Osteocyte (in vitro differentiated cells): ENCODE results near the gene PPP1R36. TPM values are rescaled to one million over a fixed set of nuclear protein-coding genes. Genes with fewer than 3 reads are reported as not detected.
"Not testable (repeated sequence)": the region's sequence is repeated elsewhere in the genome, so short reads cannot be mapped to it uniquely, and the experiment has no call there.

ENCODE experiments used
- DNase-seq: peaks from one replicate; pipeline ENCODE4 v3.0.0; 2021; ENCODE audit warnings: mixed read lengths; ENCODE audit not compliant: unreplicated experiment; ENCODE audit errors: extremely low spot score
- H3K27ac Mint-ChIP-seq: one replicate; pipeline ENCODE4 v1.8.0; 2021; ENCODE audit warnings: mild to moderate bottlenecking, mixed read lengths; ENCODE audit not compliant: unreplicated experiment
- H3K27me3 Mint-ChIP-seq: one replicate; pipeline ENCODE4 v1.8.0; 2021; ENCODE audit warnings: mixed read lengths; ENCODE audit not compliant: unreplicated experiment
- H3K36me3 Mint-ChIP-seq: one replicate; pipeline ENCODE4 v1.8.0; 2021; ENCODE audit warnings: mixed read lengths; ENCODE audit not compliant: unreplicated experiment
- H3K4me1 Mint-ChIP-seq: one replicate; pipeline ENCODE4 v1.8.0; 2021; ENCODE audit warnings: mixed read lengths; ENCODE audit not compliant: unreplicated experiment
- H3K4me3 Mint-ChIP-seq: one replicate; pipeline ENCODE4 v1.8.0; 2021; ENCODE audit warnings: mild to moderate bottlenecking, moderate library complexity, mixed read lengths; ENCODE audit not compliant: unreplicated experiment
- H3K9me3 Mint-ChIP-seq: one replicate; pipeline ENCODE4 v1.8.0; 2021; ENCODE audit warnings: mixed read lengths; ENCODE audit not compliant: unreplicated experiment
- CTCF ChIP-seq: fragments of 200-600 bp; sonication (generic); IDR thresholded peaks from 2 replicates; pipeline ENCODE4 v1.5.0; 2021; ENCODE audit warnings: antibody characterized with exemption, mild to moderate bottlenecking, moderate library complexity
- total RNA-seq: library from RNA; stranded (reverse); gene quantifications from 2 replicates; pipeline ENCODE4 v1.2.1, GENCODE V29; 2021

PPP1R36 gene
- total RNA-seq, 1 donor from 2014 or later = 1.3 TPM

DNA sequence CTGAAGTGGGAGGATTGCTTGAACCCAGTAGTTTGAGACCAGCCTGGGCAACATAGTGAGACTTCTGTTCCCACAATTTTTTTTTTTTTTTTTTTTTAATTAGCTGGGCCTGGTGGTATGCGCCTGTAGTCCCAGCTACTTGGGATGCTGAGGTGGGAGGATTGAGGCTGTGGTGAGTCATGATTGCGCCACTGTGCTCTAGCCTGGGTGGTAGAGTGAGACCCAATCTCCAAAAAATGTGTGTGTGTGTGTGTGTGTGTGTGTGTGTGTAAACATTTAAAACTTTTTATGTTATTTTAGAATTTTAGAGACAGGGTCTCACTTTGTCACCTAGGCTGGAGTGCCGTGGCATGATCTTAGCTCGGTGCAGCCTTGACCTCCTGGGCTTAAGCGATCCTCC, 6.8 kb downstream of the PPP1R36 start:
- H3K27ac Mint-ChIP-seq = no peak overlapping the region
- no peaks in the 10 kb centered on the region for H3K4me1 Mint-ChIP-seq
- no peak for DNase-seq
- no peak overlapping the region for H3K4me3 Mint-ChIP-seq
- H3K36me3 Mint-ChIP-seq = no peaks in the 10 kb centered on the region
- no peaks in the 10 kb centered on the region for H3K9me3 Mint-ChIP-seq
- TF ChIP-seq CTCF = no peak
- peaks cover 4% of the 10 kb centered on the region for H3K27me3 Mint-ChIP-seq

DNA sequence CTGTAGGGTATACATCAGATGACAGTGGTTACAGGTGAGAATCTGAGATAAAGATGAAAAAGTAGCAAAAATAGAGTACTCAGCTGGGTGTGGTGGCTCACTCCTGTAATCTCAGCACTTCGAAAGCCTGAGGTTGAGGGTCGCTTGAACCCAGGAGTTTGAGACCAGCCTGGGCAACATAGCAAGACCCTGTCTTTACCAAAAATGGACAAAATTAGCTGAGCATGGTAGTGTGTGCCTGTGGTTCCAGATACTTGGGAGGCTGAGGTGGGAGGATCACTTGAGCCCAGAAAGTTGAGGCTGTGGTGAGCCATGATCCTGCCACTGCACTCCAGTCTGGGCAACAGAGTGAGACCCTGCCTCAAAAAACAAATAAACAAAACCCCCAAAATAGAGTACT, 8.5 kb downstream of the PPP1R36 start:
- not testable (repeated sequence) for H3K27me3 Mint-ChIP-seq, H3K9me3 Mint-ChIP-seq, H3K4me3 Mint-ChIP-seq, DNase-seq, H3K27ac Mint-ChIP-seq, H3K4me1 Mint-ChIP-seq, H3K36me3 Mint-ChIP-seq

DNA sequence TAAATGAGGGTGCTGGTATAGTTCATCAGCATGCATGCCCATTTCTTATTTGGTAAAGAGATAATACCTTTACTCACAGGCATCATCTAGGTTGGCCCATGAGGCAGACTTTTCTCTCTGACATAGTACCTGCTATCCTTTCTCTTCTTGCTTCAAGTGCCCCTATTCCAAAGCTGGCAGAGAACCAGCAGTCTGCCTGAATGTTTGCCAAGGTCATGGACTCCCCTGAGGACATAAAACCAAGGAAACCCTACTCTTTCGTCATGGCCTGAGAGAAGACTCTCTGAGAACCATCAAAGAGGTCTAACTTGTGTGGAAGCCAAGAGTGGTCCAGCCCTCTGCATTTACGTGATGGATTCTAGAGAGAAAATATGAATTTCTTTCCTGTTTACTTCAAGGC, 11.9 kb downstream of the PPP1R36 start:
- no peaks in the 10 kb centered on the region for H3K9me3 Mint-ChIP-seq
- no peak overlapping the region for H3K4me3 Mint-ChIP-seq
- H3K36me3 Mint-ChIP-seq = no peaks in the 10 kb centered on the region
- H3K4me1 Mint-ChIP-seq = peaks cover 15% of the 10 kb centered on the region
- H3K27ac Mint-ChIP-seq = no peak overlapping the region
- peak; percentile 27 for DNase-seq
- H3K27me3 Mint-ChIP-seq = no peaks in the 10 kb centered on the region
- no peak for TF ChIP-seq CTCF

GRCh38 chr14:64562436-64562835, 12.7 kb downstream of the PPP1R36 start:
- no peak overlapping the region for H3K27ac Mint-ChIP-seq
- H3K9me3 Mint-ChIP-seq = no peaks in the 10 kb centered on the region
- peaks cover 23% of the 10 kb centered on the region for H3K4me1 Mint-ChIP-seq
- no peak for TF ChIP-seq CTCF
- DNase-seq = no peak
- H3K36me3 Mint-ChIP-seq = no peaks in the 10 kb centered on the region
- H3K27me3 Mint-ChIP-seq = no peaks in the 10 kb centered on the region
- H3K4me3 Mint-ChIP-seq = no peak overlapping the region

DNA sequence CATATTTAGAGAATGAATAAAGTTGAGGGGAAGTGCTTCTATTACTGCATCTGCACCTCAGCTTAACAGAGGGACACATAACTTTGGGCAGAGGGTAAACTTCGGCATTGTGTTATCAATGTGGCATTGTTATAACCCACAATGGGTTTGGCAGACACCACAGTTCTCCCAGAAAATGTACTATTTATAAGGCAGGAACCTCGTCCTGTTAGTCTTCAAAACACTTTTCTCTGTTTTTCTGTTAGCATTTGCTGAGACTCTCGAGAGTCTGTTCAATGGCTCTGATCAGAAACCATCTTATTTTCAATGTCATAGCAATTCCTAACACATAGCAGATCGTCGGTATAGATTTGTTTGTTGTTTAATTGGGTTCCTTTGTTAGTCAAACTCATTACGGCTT, 13.9 kb downstream of the PPP1R36 start:
- Mint-ChIP-seq H3K27ac (no peak overlapping the region), H3K4me1 (peaks cover 33% of the 10 kb centered on the region), H3K9me3 (no peaks in the 10 kb centered on the region), H3K4me3 (no peak overlapping the region), H3K36me3 (no peaks in the 10 kb centered on the region), H3K27me3 (no peaks in the 10 kb centered on the region)
- no peak for DNase-seq
- no peak for TF ChIP-seq CTCF

- Mint-ChIP-seq H3K4me3 (no peak overlapping the region), H3K27me3 (no peaks in the 10 kb centered on the region), H3K4me1 (peaks cover 40% of the 10 kb centered on the region), H3K9me3 (no peaks in the 10 kb centered on the region), H3K36me3 (no peaks in the 10 kb centered on the region), H3K27ac (peak overlapping the region; percentile 88)
- no peak for TF ChIP-seq CTCF
- DNase-seq = peak; percentile 70
Measured at GRCh38 chr14:64566651-64567122, 16.9 kb downstream of the PPP1R36 start.
